HG03457 (cell line): Measurements from ENCODE around the gene ZDHHC14.

Experiments used
- ATAC-seq: cut with Tn5 transposase; IDR thresholded peaks from one replicate; pipeline ENCODE4 v1.9.1; 2021; ENCODE audit warnings: moderate number of reproducible peaks; ENCODE audit not compliant: unreplicated experiment

Gene ZDHHC14

DNA sequence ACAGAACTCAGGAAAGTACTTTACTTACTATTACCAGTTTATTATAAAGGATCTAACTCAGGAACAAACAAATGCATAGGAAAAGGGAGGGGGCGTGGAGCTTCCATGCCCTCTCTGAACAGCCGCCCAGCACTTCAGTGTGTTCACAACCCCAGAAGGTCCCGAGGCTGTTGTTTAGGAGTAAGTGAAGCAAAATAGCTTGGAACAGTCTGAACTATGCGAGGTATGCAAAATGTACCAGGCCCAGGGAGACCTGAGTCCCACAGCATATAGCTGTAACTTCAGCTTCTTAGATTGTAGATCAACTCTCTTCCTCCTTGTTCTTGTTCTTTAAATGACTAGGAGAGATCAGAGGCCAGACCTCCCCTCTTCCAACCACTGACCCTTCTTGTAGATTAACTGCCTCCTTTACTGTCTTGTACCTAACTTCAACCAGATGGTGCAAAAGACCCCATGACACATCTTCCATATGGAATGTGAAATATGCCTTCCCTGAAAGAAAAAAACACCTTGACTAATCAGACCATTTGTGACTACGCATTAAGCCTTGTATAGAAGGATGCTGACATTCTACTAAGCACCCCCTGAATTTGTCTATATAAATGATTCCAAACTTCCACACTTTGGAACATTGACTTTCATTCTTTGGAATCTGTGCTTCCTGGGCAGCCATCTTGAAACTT, 343.3 kb downstream of the ZDHHC14 start:
- ATAC-seq = no peak

DNA sequence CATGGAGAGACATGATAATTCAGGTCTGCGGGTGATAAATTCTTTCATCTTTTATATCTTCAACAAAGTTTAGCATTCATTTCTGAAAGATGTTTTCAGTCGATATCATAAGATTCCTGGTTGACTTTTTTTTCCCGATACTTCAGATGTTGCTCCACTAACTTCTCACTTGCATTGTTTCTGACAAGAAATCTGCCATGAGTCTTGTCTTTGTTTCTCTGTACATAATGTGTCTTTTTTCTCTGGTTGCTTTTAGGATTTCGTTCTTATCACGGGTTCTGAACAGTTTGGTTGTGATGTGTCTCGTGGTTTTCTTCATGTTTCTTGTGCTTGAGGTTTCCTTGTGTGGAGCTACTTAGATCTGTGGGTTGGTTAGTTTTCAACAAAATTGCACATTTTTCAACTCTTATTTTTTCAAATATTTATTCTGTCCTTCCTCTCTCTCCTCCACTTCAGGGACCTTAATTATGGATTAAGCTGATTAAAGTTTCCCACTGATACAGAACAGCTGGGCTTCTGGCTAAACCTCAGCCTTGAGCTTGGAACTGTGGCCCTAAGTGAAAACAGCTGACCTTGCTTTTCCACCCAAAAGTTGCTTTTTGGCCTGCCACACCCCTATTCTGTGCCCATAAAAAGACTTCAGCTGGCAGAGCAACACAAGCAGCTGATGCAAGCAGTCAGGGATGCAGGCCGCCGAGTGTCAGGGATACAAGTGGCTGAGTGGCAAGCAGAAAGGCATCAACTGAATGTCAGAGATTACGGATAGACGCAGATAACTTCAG, 344.2 kb downstream of the ZDHHC14 start:
- no peak for ATAC-seq

DNA sequence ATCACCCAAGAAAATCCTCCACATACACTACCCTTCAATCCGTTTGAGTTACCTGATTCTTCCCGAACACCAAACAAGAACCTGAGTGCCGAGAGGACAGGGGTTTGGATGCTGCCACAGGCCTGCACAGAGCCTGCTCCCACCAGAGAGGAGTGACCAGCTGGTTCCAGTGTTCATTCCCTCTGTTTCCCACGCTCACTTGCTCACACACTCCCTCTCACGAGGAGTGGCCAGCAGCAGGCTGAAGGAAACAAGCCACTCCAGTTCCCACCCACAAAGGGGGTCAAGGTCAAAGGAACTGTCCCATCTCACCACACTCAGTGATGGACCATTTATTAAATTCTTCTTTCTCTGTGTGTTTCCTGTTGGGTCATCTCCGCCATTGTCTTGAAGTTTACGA, 344.8 kb downstream of the ZDHHC14 start:
- ATAC-seq = no peak

DNA sequence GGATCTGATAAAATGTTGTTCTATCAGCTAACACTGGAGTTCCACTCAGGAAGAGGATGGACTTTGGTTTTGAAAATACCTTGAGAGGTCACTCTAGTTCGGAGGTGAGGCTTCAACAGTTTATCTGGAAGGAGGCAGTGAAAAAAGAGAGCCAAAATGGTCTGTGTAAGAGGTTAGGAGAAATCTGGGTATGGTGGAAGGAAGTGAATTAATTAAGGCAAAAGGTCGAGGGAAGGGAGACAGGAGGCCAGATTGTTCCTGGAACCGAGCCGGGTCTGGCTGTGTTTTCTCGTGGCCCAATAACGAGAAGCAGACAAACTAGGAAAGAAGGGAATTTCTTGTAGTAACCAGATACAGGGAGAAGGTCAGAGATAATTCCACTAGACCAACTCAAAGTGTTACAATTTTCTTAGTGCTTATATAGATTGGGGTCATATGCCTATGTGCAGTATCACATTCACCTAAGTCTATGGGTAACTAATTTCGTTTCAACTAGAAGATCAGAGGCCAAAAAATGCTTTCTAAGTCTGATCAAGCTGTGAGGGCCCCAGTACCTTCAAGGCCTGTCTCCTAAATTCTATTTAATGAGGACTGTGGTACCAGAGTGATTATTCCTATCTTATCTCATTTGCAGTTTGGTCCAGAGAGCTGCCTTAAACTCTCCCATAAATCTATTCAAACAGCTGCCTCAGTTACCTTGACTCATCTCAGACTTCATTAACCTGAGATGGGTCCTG, 346.1 kb downstream of the ZDHHC14 start:
- ATAC-seq = no peak
